ENCODE results near the gene DNAL4. TPM values are rescaled to one million over a fixed set of nuclear protein-coding genes. Genes with fewer than 3 reads are reported as not detected.

The DNAL4 gene
- polyA plus RNA-seq, 2 of the 4 experiments (the other 2 are of a cell fraction) = 7.7 to 9.8 TPM

GRCh38 chr22:38796262-38796957 lies 2.5 kb upstream of the DNAL4 start:
- POLR2A ChIA-PET = no interaction called here
- Histone ChIP-seq H3K4me3 (no peak overlapping the region), H3K4me2 (peak overlapping the region; percentile 47), H3K9me3 (peaks cover 7% of the 10 kb centered on the region; the same call in 2 of the 3 replicates), H3K4me1 (peaks cover 29% of the 10 kb centered on the region), H3K27ac (peak overlapping the region; percentile 17 to 67; a peak in 3 of 6 replicates)
- 19% methylated on average over 12 of the region's 12 CpGs for WGBS (ENCODE audit: missing lambda C conversion rate)
- DNase-seq (ENCODE audit: low read depth in 1 of 2, low spot score in 1 of 2) = no peak
- ATAC-seq = no peak; a peak in 1 of 6 replicates
- no peak for FAIRE-seq
- TF ChIP-seq KDM1A (IDR thresholded peaks at IDR 0.05; ENCODE audit: low read depth) = no peak
- TF ChIP-seq HOXA7 (CRISPR knock-in tag; IDR thresholded peaks at IDR 0.05) = no peak
- TF ChIP-seq JUNB (IDR thresholded peaks at IDR 0.05) = no peak
- no peak for TF ChIP-seq MAFK (IDR thresholded peaks at IDR 0.05; ENCODE audit: partially characterized antibody)
- CTCF ChIA-PET = no interaction called here

- POLR2A ChIA-PET = no interaction called here
- Histone ChIP-seq H3K9me3 (peaks cover 7% of the 10 kb centered on the region; the same call in 2 of the 3 replicates), H3K27ac (peak overlapping the region in 1 of 2 experiments; percentile 67; a peak in 1 of 6 replicates), H3K4me2 (no peak overlapping the region), H3K4me1 (peaks cover 29% of the 10 kb centered on the region), H3K4me3 (no peak overlapping the region)
- TF ChIP-seq MAFK (IDR thresholded peaks at IDR 0.05; ENCODE audit: partially characterized antibody) (no peak), RFX5 (IDR thresholded peaks at IDR 0.05) (no peak), FOSL2 (IDR thresholded peaks at IDR 0.05) (no peak), FOSL2 (CRISPR knock-in tag; IDR thresholded peaks at IDR 0.05) (no peak), CHD2 (IDR thresholded peaks at IDR 0.05; ENCODE audit: low read length, partially characterized antibody) (no peak), NPAS2 (CRISPR knock-in tag; IDR thresholded peaks at IDR 0.05; ENCODE audit: borderline replicate concordance) (no peak), RCOR1 (IDR thresholded peaks at IDR 0.05; ENCODE audit: low read depth, low read length) (no peak), HOXA7 (CRISPR knock-in tag; IDR thresholded peaks at IDR 0.05) (no peak), ATOH8 (CRISPR knock-in tag; IDR thresholded peaks at IDR 0.05; ENCODE audit: low read depth) (no peak)
- DNase-seq (ENCODE audit: low read depth in 1 of 2, low spot score in 1 of 2) = no peak
- CTCF ChIA-PET = interaction anchor here (2.4 kb wide), 1 partner anchor 47 kb away, joined by 5 read pairs; no protein-coding TSS in a partner anchor
- WGBS (ENCODE audit: missing lambda C conversion rate) = 11% methylated on average over 4 of the region's 4 CpGs
- FAIRE-seq = no peak
- no peak for ATAC-seq
These were observed 1.6 kb upstream of the DNAL4 start for GRCh38 chr22:38795569-38795968.

- no peak for TF ChIP-seq FOSL2 (IDR thresholded peaks at IDR 0.05)
- no peak for TF ChIP-seq FOSL2 (CRISPR knock-in tag; IDR thresholded peaks at IDR 0.05)
- POLR2A ChIA-PET = no interaction called here
- Histone ChIP-seq H3K4me1 (peaks cover 37% of the 10 kb centered on the region), H3K4me2 (peak overlapping the region; percentile 92), H3K27ac (peak overlapping the region; percentile 76 to 92), H3K9me3 (no peaks in the 10 kb centered on the region), H3K4me3 (peak overlapping the region; percentile 68)
- no peak for DNase-seq (ENCODE audit: low read depth in 1 of 2, low spot score in 1 of 2)
- no peak for FAIRE-seq
- 22% methylated on average over 8 of the region's 9 CpGs for WGBS (ENCODE audit: missing lambda C conversion rate)
- no peak for ATAC-seq
- CTCF ChIA-PET = interaction anchor here (2.4 kb wide), 1 partner anchor 50 kb away, joined by 5 read pairs; no protein-coding TSS in a partner anchor
These were observed 626 bp downstream of the DNAL4 start for GRCh38 chr22:38793317-38793716.

GRCh38 chr22:38792833-38793232 lies 1.1 kb downstream of the DNAL4 start:
- ChIA-PET CTCF (interaction anchor here (1.2 kb wide), 1 partner anchor 24 kb away, joined by 4 read pairs; no protein-coding TSS in a partner anchor), POLR2A (no interaction called here)
- no peak for FAIRE-seq
- H3K9me3 ChIP-seq = no peaks in the 10 kb centered on the region
- peak overlapping the region; percentile 68; the same call in 1 of the 3 replicates for H3K4me3 ChIP-seq
- WGBS (ENCODE audit: missing lambda C conversion rate) = 66% methylated on average over 4 of the region's 4 CpGs
- peaks cover 42% of the 10 kb centered on the region for H3K4me1 ChIP-seq
- H3K27ac ChIP-seq = no peak overlapping the region; a peak in 1 of 6 replicates
- no peak for ATAC-seq
- H3K4me2 ChIP-seq = peak overlapping the region; percentile 92
- TF ChIP-seq POLR2A (IDR thresholded peaks at IDR 0.05; ENCODE audit: low read length) (no peak), SREBF2 (IDR thresholded peaks at IDR 0.05) (no peak), RARB (CRISPR knock-in tag; IDR thresholded peaks at IDR 0.05) (no peak), CBX2 (IDR thresholded peaks at IDR 0.05; ENCODE audit: borderline replicate concordance, low read depth) (no peak), EP300 (IDR thresholded peaks at IDR 0.05) (no peak), REST (IDR thresholded peaks at IDR 0.05) (no peak), RFX5 (IDR thresholded peaks at IDR 0.05) (no peak)
- DNase-seq (ENCODE audit: low read depth in 1 of 2, low spot score in 1 of 2) = no peak
